HG03175 (cell line): ENCODE measurements around the gene C10orf71.

Source experiments
- ATAC-seq: cut with Tn5 transposase; IDR thresholded peaks from one replicate; pipeline ENCODE4 v1.9.1; 2021; ENCODE audit warnings: mild to moderate bottlenecking, moderate library complexity; ENCODE audit not compliant: unreplicated experiment

C10orf71 gene

DNA sequence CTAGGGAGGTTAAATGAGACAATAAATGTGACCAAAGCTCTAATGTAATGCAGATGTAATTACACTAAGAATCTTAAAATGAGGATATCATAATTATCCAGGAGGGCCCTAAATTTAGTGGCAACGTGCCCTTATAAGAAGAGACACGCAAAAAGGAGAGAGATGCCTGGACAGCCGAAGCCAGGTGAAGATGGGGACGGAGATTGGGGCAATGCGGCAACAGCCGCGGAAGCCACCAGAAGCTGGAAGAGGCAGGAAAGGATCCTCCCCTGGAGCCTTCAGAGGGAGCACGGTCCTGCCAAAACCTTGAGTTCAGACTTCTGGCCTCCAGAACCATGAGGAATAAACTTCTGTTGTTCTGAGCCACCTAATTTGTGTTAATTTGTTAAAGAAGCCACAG lies 25.3 kb upstream of the C10orf71 start:
- ATAC-seq, result no peak

DNA sequence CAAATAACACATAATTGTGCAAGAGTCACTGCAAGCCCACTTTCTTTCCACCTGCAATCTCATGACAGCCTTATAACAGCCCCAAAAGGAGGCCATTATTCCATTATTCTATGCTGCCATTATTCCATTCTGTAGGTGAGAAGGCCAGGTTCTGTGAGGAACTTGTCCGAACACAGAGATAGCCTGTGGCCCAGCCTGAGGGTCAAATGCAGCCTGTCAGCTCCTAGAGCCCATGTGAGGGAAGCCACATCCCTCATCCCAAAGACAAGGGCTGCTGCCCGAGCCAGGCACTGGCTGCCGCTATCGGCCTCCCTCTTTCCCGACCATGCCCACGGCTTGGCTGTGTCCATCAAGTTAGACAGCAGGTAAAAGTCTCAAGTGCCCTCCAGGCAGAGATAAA lies 24.1 kb upstream of the C10orf71 start:
- ATAC-seq, result no peak

DNA sequence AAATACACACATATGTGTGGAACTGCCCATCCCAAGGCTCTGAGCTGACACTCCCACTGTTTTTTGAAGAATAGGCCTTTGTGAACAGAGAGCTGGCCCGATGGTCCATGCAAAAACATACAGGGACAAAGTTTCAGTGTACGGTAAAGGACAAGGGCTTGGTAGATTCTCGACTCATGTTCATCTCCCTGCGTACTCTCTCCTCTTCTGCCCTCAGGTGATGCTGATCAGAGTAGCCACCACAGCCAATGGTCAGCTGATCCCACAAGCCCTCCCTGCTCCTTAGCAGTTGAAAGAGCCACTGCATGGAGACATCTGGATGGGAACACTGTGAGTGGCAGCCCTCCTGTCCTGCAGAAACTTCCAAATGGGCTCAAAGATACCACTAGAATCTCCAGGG lies 23.1 kb upstream of the C10orf71 start:
- no peak for ATAC-seq

DNA sequence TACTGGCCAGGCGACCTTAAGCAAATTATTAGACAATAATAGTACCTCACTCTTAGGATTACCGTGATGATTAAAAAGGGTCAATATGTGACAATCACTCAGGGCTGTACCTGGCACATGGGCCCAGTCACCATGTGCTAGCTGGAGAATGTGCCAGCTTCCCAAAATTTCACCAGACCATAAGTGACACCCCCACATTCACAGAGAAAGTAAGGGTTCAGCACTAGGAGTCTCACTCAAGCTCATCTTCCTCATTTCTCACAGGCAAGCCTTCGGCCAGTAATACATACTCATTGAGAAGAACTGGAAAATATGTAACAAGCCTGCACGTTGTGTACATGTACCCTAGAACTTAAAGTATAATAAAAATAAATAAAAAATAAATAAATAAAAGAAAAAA lies 22.4 kb upstream of the C10orf71 start:
- ATAC-seq, result no peak

DNA sequence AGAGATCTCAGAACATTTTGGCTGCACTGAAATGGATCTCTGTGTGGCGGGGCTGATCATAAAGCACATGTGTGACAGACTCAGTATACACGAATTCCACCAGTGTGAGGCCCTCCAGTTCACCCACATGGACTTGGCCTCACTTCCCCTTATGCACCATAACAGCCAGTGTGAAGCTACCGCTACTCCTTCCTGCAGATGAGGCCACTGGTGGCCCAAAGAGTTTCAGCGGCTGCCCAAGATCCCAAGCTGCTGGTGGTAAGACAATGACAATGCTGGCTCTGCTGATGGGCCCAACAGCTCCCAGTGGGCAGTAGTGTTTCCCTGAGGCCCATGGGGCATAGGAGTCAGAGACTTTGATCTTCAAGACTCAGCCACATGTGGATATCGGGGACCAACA lies 21.0 kb upstream of the C10orf71 start:
- ATAC-seq, result no peak

DNA sequence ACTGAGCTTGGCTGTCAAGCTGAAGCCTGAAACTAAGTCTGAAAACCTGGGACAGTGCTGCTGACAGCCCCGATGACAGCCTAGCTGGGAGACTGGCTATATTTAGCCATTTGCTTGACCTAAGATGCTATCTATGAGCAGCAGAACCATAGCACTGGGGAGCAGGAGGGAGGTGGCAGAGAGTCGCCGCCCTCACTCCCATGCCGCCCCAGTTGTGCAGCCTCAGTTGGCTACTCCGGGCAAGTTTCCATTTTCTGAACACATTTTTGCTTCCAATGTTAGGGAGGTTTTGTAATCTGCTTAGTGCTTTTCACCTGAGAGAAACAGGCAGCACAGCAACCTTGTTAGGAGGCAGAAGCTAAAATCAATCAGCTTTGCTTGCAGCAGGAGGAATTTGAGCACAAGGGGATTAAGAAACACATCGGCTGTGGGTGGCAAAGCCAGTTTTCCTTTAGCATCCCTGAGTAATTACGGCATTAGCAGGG lies 20.4 kb upstream of the C10orf71 start:
- ATAC-seq, result no peak

DNA sequence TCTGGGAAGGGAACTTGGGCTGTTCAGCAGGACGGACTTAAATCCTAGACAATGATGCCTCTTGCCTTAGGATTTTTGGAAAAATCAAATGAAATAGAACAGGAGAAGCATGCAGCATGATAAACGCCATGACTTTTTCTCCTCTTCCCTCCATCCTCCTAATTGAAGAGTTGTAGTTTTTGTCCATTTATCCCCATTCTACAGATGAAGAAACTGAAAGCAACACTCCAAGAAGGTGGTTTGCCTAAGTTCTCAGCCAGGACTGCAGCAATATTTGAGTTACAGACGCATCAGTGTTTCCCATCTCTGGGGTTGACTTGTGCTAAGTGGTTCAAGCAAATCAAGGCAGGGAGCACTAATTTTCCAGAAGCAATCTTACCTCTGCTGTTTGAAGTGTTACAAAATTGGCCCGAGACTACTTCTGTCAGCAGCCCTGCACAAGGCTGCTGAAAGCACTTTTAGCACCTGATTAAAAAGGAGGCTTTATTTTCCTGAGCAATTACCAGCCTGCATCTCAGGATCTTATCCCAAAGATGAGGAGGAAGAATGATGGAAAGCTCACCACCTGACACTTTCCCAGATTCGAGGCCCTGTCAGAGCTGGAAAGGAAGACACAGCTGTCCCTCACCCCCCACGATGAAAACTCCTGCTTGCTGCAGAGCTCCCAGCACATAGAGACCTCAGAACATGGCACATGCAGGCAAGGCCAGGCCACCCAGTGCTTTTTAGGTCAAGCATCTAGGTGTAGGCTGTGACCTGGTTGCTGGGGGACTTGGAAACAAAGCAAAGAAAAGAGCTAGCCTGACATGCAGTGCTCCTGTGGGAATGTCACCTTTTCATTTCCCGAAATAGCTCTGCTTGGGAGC lies 19.7 kb upstream of the C10orf71 start:
- no peak for ATAC-seq

DNA sequence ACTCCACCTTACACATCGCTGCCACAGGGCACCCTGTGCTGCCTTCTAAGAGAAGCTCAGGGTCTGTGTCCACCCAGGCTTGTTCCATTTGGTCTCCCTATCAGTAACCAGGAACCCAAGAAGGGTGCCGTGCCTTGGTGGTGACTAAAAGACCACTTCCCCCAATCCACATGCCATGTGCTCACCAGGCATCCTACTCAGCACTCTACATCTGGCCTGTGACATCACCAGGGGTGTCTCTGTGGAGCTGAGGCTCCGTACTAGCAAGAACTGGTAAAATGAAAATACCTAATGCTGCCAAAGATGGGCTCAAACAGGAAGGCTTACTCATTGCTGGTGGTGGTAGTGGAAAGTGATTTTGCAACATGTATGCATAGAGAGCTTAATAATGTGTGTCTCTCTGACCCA lies 19.0 kb upstream of the C10orf71 start:
- no peak for ATAC-seq

DNA sequence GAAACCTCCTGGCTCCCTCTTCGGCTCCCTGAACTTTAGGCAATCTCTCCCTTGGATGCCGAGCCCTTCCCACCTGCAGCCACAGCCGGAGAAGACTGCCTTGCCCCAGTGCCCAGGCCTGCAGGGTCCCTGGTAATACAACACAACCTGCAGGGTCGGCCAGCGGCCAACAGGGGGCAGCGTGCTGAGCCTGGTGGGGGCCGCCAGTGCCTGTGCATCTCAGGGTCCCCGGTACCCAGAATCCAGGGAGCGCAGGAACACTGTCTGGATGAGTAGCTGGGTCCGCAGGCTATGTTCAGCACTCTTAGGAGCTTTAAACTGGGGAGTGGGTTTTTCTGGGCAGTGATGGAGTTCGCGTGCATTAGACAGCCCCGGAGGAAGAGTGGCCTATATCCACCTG lies 17.5 kb upstream of the C10orf71 start:
- ATAC-seq, result no peak

DNA sequence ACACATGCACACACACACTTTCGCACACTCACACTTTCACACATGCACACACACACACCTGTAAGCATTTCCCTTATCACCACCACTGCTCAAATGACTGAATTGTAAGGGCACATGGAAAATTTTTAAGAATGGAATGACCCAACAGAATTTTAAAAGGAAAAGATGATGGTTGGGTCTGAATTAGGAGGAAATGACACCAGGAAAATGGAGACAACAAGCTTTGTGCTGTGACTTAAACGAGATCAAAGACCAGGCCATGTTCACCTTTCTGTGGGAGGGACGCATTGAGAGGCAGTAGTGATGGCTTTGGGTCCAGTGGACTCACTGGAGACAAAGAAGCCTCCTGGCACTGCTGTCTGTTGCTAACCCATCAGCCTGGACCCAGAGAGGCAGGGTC lies 16.7 kb upstream of the C10orf71 start:
- no peak for ATAC-seq

DNA sequence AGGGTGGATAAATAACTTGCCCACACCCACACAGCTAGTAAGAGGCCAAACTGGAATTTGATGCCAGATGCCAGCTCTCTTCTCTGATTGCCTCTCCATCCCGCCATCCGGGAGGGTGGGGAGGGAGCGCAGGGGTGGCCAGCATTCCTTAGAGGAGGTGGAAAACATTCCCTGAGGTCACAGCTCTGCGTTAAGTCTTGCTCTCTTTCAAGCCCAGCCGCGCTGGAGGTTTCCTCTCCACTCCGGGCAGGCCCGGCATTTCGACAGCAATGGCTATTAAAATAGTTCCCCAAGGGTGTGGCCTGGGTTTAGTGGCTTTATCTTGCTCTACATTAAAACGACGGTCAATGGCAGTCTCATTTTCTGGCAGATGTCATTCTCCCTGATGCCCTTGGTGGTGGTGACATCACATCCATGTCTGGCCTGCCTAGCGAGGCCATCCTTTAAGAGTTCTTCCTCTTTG lies 16.1 kb upstream of the C10orf71 start:
- no peak for ATAC-seq

DNA sequence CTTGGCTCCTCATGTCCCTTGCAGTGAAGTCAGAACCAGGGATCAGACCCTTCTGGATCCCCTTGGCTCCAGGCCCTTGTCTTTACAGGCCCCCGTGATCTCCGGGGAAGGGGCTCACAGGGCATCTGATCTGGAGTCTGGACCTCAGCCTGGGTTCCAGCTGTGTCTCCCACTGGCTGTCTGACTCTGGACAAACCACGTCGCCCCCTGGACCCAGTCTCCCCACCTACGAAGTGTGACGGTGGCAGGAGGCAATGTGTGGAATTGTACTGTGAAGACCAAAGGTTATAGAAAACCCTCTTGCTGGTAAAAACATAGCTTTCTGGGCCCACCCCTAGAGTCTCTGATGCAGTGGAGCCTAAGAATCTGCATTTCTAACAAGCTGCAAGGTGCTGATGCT lies 15.5 kb upstream of the C10orf71 start:
- ATAC-seq, result no peak

DNA sequence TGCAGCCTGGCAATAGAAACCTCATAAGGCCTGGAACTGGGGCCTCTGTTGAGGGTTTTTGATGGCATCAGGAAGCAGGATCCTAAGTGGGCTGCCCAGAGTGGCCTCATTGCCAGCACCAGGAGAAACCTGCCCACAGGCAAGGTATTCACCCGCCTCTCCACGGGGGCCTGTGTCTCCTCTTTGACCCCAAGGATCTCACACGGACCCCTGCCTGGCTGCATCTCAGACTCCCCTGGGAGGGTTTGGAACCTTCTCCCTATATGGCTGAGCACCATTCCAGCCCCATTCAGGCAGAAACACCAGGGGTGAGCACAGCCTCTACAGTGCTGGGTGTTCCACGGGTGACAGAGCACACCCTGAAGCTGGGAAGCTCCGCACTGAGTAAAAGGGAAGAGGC lies 14.6 kb upstream of the C10orf71 start:
- no peak for ATAC-seq

DNA sequence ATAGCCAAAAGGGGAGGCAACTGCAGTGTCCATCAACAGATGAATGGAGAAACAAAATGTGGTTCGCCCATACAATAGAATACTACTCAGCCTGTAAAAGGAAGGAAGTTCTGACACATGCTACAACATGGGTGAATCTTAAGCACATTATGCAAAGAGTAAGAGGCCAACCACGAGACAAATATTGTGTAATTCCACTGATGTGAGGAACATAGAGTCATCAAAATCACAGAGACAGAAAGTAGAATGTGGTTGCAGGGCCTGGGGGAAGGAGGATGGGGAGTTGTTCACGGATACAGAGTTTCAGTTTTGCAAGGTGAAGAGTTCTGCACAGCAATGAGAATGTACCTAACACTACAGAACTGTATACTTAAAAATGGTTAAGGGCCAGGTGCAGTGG lies 13.7 kb upstream of the C10orf71 start:
- ATAC-seq, result no peak

DNA sequence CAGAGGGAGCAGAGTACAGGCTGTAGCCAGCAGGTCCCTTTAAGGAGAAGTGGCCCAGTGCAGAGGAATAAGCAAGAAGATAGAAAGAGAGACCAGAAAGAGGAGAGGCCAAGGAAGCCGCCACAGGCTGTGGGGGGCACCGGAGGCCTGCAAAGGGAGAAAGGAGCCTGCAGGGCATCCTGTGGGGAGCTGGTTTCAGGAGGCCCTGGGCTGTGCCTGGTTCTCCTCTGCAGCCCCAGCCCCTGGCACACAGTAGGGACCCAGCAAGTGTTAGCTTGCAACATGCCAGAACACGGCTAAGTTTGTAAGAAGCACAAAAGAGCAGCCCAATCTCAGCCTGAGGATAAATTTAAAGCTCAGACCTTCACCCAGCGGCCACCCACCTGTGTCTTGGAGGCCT lies 12.3 kb upstream of the C10orf71 start:
- ATAC-seq, result no peak

DNA sequence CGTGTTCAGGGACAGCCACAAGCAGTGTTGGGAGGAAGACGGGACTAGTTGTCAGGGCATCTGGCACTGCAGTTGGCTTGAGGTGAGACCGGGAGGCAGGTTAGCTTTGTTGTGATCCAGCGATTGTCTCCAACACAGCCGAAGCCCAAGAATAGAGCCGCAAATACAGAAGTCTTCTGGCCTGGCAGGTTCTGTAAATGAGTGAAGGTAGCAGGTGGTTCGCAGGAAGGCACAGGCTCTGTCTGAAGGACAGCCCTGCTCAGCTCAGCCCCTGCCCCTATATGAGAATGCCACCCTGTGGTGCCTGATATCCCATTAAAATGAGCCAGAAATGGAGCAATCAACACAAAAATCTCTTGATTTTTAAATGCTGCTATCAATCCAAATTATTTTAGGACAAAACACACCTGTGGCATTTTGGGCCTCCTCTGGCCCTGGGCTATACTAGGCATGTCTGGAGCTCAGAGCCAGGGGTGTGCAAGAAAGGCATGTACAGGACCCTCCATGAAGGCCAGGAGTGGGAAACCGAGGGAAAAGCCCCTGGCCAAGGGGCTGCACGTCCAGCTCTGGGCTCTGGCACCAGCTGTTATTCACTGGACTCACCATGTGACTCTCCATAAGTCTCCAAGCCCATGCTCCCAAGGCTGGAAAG lies 11.2 kb upstream of the C10orf71 start:
- ATAC-seq, result no peak

DNA sequence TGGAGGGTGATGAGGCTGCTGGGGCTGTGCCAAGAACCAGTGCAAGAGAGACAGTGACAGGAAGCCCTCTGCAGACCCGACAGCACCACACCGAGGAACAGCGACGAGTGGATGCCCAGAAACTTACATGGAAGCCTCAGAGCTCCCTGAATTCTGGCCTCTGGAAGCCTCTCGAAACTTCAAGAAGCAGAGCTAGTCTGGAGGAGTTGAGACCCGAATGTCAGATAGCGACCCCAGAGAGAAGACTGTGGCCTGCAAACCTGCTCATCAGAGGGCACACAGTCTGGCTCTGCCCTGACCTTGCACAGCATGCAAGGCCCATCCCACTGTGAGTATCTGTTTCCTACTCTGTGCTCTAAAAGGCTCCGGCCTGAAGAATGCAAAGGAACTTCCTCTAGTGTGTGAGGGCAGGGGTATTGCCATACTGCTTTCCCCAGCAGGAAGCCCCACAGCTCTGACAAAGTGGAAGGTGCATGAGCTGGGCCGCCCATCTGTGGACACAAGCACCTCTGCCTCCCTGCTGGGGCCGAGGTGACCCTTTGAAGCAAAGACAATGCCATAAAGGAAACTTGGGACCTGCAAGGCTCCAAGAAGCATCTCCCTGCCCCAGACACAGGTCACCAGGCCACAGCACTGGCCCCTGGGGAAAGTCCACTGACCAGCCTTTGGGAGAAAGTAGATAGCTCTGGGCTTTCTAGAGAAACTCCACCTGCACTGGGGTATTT lies 10.5 kb upstream of the C10orf71 start:
- no peak for ATAC-seq

DNA sequence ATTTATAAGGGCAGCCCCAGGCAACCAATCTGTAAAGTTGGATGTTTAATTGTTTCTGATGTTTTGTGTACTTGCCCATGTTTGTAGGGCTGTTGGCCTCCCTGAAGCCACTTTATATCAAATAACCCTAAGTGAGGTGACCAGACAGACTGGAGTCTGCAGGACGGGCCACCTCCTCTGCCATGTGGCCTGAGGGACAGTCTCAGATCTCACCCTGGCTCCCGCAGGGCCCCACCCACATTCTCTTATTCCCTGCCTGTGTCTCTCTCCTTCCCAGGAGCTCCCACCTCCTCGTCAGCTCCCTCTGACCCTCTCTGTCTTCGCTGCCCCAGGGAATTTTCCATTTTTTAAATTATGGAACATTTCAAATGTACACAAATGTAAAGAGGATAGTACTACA lies 9.5 kb upstream of the C10orf71 start:
- ATAC-seq, result no peak

DNA sequence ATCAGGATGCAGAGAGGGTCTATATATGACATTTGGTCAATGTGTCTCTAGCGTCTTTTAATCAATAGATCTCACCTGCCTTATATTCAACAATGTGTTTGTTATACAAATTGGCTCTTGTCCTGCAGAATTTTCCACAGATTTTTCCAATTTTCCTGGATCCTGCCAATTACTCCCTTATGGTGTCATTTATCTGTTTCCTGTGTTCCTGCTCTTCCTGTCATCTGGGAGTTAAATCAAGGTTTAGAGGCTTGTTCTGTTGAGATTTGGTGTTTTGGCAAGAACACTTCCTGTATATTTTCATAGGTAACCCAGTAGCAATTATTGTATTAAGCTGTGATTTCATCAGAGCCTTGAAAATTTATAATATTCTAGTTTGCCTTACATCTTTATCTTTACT lies 8.8 kb upstream of the C10orf71 start:
- ATAC-seq, result no peak

DNA sequence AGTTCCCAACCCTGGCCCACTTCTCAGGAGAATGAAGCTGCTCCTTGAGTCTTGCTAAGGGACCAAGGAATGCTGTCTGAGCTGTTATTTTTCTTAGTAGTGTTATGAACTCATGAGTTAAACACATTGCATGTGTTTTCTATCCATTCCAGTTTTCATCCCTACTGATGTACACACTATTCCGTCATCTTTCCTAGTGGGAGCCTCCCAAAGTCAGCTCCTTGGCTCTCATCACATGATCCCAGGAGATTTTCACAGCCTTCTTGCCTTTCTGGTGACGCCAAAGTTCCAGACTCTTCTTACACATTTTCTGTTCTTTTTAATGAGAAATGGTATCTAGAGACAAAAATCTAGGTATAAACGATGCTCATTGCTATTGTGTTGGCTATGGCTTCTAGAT lies 8.4 kb upstream of the C10orf71 start:
- ATAC-seq, result no peak

DNA sequence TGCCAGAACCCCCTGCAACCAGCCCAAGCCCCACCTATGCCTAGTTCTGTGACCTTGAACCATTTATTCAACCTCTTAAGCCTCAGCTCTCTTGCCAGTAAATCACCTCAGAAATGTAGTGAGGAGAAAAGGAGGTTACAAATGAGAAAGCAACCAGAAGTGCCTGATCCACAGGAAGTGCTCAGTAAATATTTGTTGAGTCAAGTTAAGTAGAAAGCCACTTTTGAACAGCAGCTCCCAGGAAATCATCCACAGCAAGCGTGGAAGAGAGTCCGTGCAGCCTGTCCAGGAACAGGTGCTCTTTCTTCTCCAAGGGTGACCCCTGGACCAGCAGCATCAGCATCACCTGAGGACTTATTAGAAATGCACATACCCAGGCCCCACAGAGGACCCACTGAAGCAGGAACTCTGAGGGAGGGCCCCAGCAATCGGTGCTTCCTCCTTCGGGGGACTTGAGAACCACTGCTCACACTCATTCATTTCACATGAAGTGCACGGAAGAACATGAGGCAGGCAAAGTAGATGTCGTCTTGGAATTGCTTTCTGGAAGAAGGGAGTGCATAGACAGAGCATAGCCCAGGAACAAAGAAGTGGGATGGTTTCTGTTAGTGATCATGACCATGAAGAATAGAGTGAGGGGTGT lies 6.3 kb upstream of the C10orf71 start:
- ATAC-seq, result no peak
